IMR-90 (cell line): ENCODE data around the gene GABRB3. TPM values are rescaled to one million over a fixed set of nuclear protein-coding genes. Genes with fewer than 3 reads are reported as not detected.

Experiments
- ATAC-seq: fragments of 200-7000 bp; cut with Tn5 transposase; 2 replicates; pipeline ENCODE4 v1.9.1; 2020; ENCODE audit warnings: low read depth, mild to moderate bottlenecking, moderate library complexity
- BruUV-seq: library from RNA; stranded (reverse); fragments of 400-500 nt; replicated peaks from 2 replicates; lab custom pipeline; 2021; lab: Mats Ljungman, UMichigan
- CTCF ChIA-PET: fragments of 300-600 bp; formaldehyde crosslinking; extraction: SDS; loops from one replicate; lab custom pipeline; 2021; ENCODE audit warnings: antibody characterized with exemption; lab: Yijun Ruan, JAX
- POLR2A ChIA-PET: fragments of 300-600 bp; sonication (Branson Sonifier 250); formaldehyde crosslinking; loops from one replicate; lab custom pipeline; 2022; ENCODE audit warnings: antibody characterized with exemption; ENCODE audit not compliant: unreplicated experiment; lab: Charles Lee
- DNase-seq: peaks from one replicate; pipeline ENCODE4 v3.0.0; 2013
- H2AFZ ChIP-seq: replicated peaks from 2 replicates; pipeline ENCODE3; 2013; ENCODE audit warnings: low read length, mild to moderate bottlenecking; ENCODE audit not compliant: poor library complexity
- H2AK5ac ChIP-seq: 2 replicates; pipeline ENCODE4 v1.6.1; 2013; ENCODE audit warnings: low read depth, low read length, inconsistent platforms
- H2AK9ac ChIP-seq: replicated peaks from 2 replicates; pipeline ENCODE3; 2013; ENCODE audit warnings: mild to moderate bottlenecking, low read depth, low read length, moderate library complexity; ENCODE audit not compliant: poor library complexity
- H2BK120ac ChIP-seq: 2 replicates; pipeline ENCODE4 v1.6.1; 2013; ENCODE audit warnings: low read depth, low read length, inconsistent platforms
- H2BK15ac ChIP-seq: 3 replicates; pipeline ENCODE4 v1.6.1; 2013; ENCODE audit warnings: low read depth, low read length, inconsistent platforms
- H2BK20ac ChIP-seq: 2 replicates; pipeline ENCODE4 v1.6.1; 2013; ENCODE audit warnings: low read depth, mild to moderate bottlenecking, inconsistent platforms, low read length, moderate library complexity
- H2BK5ac ChIP-seq: 2 replicates; pipeline ENCODE4 v1.6.1; 2013; ENCODE audit warnings: mild to moderate bottlenecking, low read depth, low read length, inconsistent platforms; ENCODE audit not compliant: poor library complexity, severe bottlenecking
- H3K14ac ChIP-seq: replicated peaks from 2 replicates; pipeline ENCODE4 v1.6.1; 2013; ENCODE audit warnings: low read depth, low read length, inconsistent platforms
- H3K18ac ChIP-seq: 2 replicates; pipeline ENCODE4 v1.6.1; 2013; ENCODE audit warnings: low read depth, low read length, control low read depth
- H3K23ac ChIP-seq: 2 replicates; pipeline ENCODE4 v1.6.1; 2013; ENCODE audit warnings: low read depth, low read length, inconsistent platforms
- H3K27ac ChIP-seq: 2 replicates; pipeline ENCODE4 v1.5.1; 2013; ENCODE audit warnings: mild to moderate bottlenecking, control low read depth, low read length; ENCODE audit not compliant: insufficient read depth
- H3K27me3 ChIP-seq: 2 replicates; pipeline ENCODE4 v1.6.1; 2013; ENCODE audit warnings: low read length; ENCODE audit not compliant: control insufficient read depth, insufficient read depth
- H3K36me3 ChIP-seq: 2 replicates; pipeline ENCODE4 v1.6.1; 2013; ENCODE audit warnings: low read length, mixed read lengths; ENCODE audit not compliant: control insufficient read depth, insufficient read depth
- H3K4ac ChIP-seq: 2 replicates; pipeline ENCODE4 v1.6.1; 2013; ENCODE audit warnings: low read depth, low read length, inconsistent platforms
- H3K4me1 ChIP-seq: 2 replicates; pipeline ENCODE4 v1.6.1; 2013; ENCODE audit warnings: low read length, mixed read lengths; ENCODE audit not compliant: control insufficient read depth, insufficient read depth
- H3K4me2 ChIP-seq: 2 replicates; pipeline ENCODE4 v1.6.1; 2013; ENCODE audit warnings: low read depth, mild to moderate bottlenecking, control low read depth, low read length, moderate library complexity
- H3K4me3 ChIP-seq: 2 replicates; pipeline ENCODE4 v1.5.1; 2013; ENCODE audit warnings: low read depth, mild to moderate bottlenecking, control low read depth, low read length, moderate library complexity; ENCODE audit not compliant: insufficient read depth
- H3K56ac ChIP-seq: 2 replicates; pipeline ENCODE4 v1.6.1; 2013; ENCODE audit warnings: low read length, inconsistent platforms; ENCODE audit not compliant: insufficient read depth; ENCODE audit errors: extremely low read depth
- H3K79me1 ChIP-seq, 2 experiments: 2 replicates each; pipeline ENCODE4 v1.6.1; 2013; ENCODE audit warnings: low read length in 2 of 2, inconsistent platforms in 1 of 2, low read depth in 1 of 2
- H3K9ac ChIP-seq: 2 replicates; pipeline ENCODE4 v1.6.1; 2013; ENCODE audit warnings: low read depth, low read length, control low read depth
- H3K9me1 ChIP-seq: 2 replicates; pipeline ENCODE4 v1.6.1; 2013; ENCODE audit warnings: low read length, inconsistent platforms; ENCODE audit not compliant: insufficient read depth
- H3K9me3 ChIP-seq: 2 replicates; pipeline ENCODE4 v1.6.1; 2013; ENCODE audit warnings: low read length; ENCODE audit not compliant: control insufficient read depth, insufficient read depth
- H4K20me1 ChIP-seq: 2 replicates; pipeline ENCODE4 v1.6.1; 2013; ENCODE audit warnings: low read length, inconsistent platforms; ENCODE audit not compliant: insufficient read depth
- H4K5ac ChIP-seq: 2 replicates; pipeline ENCODE4 v1.6.1; 2013; ENCODE audit warnings: mild to moderate bottlenecking, low read depth, low read length, control low read depth
- H4K8ac ChIP-seq, 2 experiments: 2 replicates each; pipeline ENCODE4 v1.6.1; 2013; ENCODE audit warnings: low read depth in 2 of 2, low read length in 2 of 2, control low read depth in 1 of 2, inconsistent platforms in 1 of 2
- H4K91ac ChIP-seq: 2 replicates; pipeline ENCODE4 v1.6.1; 2013; ENCODE audit warnings: low read depth, low read length, inconsistent platforms; ENCODE audit not compliant: insufficient read depth
- BHLHE40 ChIP-seq: fragments of 150-350 bp; IDR thresholded peaks from 2 replicates; pipeline ENCODE4 v1.6.1; 2016; ENCODE audit warnings: mild to moderate bottlenecking, low read depth, low read length
- CEBPB ChIP-seq: IDR thresholded peaks from 2 replicates; pipeline ENCODE4 v1.6.1; 2012; ENCODE audit warnings: low read depth, low read length, improper control_type of control experiment
- CHD1 ChIP-seq: IDR thresholded peaks from 2 replicates; pipeline ENCODE4 v1.6.1; 2012; ENCODE audit warnings: low read depth, low read length, improper control_type of control experiment
- FOS ChIP-seq: fragments of 150-350 bp; IDR thresholded peaks from 2 replicates; pipeline ENCODE4 v1.6.1; 2016; ENCODE audit warnings: low read depth, low read length
- MAFK ChIP-seq: IDR thresholded peaks from 2 replicates; pipeline ENCODE4 v1.6.1; 2012; ENCODE audit warnings: low read depth, low read length, improper control_type of control experiment
- MAZ ChIP-seq: IDR thresholded peaks from 2 replicates; pipeline ENCODE4 v1.6.1; 2012; ENCODE audit warnings: low read depth, mild to moderate bottlenecking, low read length, improper control_type of control experiment, moderate library complexity, borderline replicate concordance
- MXI1 ChIP-seq: IDR thresholded peaks from 2 replicates; pipeline ENCODE4 v1.6.1; 2012; ENCODE audit warnings: low read depth, mild to moderate bottlenecking, low read length, moderate library complexity, borderline replicate concordance
- NFE2L2 ChIP-seq: fragments of 150-350 bp; IDR thresholded peaks from 2 replicates; pipeline ENCODE4 v1.6.1; 2016; ENCODE audit warnings: low read depth, mild to moderate bottlenecking, low read length
- POLR2A ChIP-seq: IDR thresholded peaks from 2 replicates; pipeline ENCODE4 v1.6.1; 2012; ENCODE audit warnings: mild to moderate bottlenecking, low read depth, low read length
- RAD21 ChIP-seq: IDR thresholded peaks from 2 replicates; pipeline ENCODE4 v1.6.1; 2012; ENCODE audit warnings: low read length, improper control_type of control experiment
- RCOR1 ChIP-seq: IDR thresholded peaks from 2 replicates; pipeline ENCODE4 v1.6.1; 2012; ENCODE audit warnings: mild to moderate bottlenecking, low read length, improper control_type of control experiment; ENCODE audit not compliant: insufficient replicate concordance
- RFX5 ChIP-seq: IDR thresholded peaks from 2 replicates; pipeline ENCODE4 v1.8.0; 2012; ENCODE audit warnings: low read depth, mild to moderate bottlenecking, low read length, moderate library complexity
- SMC3 ChIP-seq: fragments of 150-350 bp; IDR thresholded peaks from 2 replicates; pipeline ENCODE4 v1.6.1; 2016; ENCODE audit warnings: low read depth, mild to moderate bottlenecking, antibody characterized with exemption, low read length, moderate library complexity
- WGBS, 2 experiments: methylation state at CpG; one replicate each; pipeline versions ENCODE4 v1.1.5 to v1.1.7; 2013; ENCODE audit warnings: missing lambda C conversion rate in 2 of 2; ENCODE audit not compliant: insufficient read length in 1 of 2; ENCODE audit errors: extremely low coverage in 2 of 2; 5-methylcytosine and 5-hydroxymethylcytosine counted together
- dilution Hi-C: fragments of 300-500 bp; cut with HindIII; formaldehyde crosslinking; loops from one replicate; pipeline ENCODE4 v1.14.3; 2018; ENCODE audit warnings: low sequenced_read_pairs; ENCODE audit not compliant: unreplicated experiment
- in situ Hi-C: fragments of 300-500 bp; cut with MboI; formaldehyde crosslinking; loops from 3 replicates; pipeline ENCODE4 v1.14.3; 2019; ENCODE audit warnings: low sequenced_read_pairs, inconsistent platforms, mixed read lengths
- intact Hi-C: fragments of 100-400 bp; cut with micrococcal nuclease; formaldehyde crosslinking; loops from 2 replicates; pipeline ENCODE4 v1.10.0; 2022
- polyA plus RNA-seq, 3 experiments: library from polyadenylated mRNA; depleted of rRNA; stranded (reverse); fragments of >200 nt; gene quantifications; 2 replicates each; pipeline ENCODE4 v1.2.3, GENCODE V29; 2012; ENCODE audit warnings: low replicate concordance in 1 of 3
- total RNA-seq: library from RNA; depleted of rRNA; stranded (reverse); fragments of >200 nt; gene quantifications from 2 replicates; pipeline ENCODE4 v1.2.3, GENCODE V29; 2012
- TF ChIP-seq, protein P1 (sequence below): fragments of 150-350 bp; IDR thresholded peaks from 2 replicates; pipeline ENCODE4 v1.6.1; 2017; ENCODE audit warnings: mild to moderate bottlenecking, antibody characterized with exemption, low read length, low read depth
- TF ChIP-seq, protein P2 (sequence below): conservative IDR thresholded peaks from 2 replicates; pipeline ENCODE4 v1.5.1; 2012; ENCODE audit warnings: mild to moderate bottlenecking, low read depth, low read length, improper control_type of control experiment
- TF ChIP-seq, protein P3 (sequence below): fragments of 150-350 bp; IDR thresholded peaks from 2 replicates; pipeline ENCODE4 v1.6.1; 2016; ENCODE audit warnings: low read depth, mild to moderate bottlenecking, low read length, moderate library complexity, borderline replicate concordance

The GABRB3 gene
- total and polyA plus RNA-seq, 2 of the 4 experiments (the other 2 are of a cell fraction), result 0.36 to 0.54 TPM

DNA sequence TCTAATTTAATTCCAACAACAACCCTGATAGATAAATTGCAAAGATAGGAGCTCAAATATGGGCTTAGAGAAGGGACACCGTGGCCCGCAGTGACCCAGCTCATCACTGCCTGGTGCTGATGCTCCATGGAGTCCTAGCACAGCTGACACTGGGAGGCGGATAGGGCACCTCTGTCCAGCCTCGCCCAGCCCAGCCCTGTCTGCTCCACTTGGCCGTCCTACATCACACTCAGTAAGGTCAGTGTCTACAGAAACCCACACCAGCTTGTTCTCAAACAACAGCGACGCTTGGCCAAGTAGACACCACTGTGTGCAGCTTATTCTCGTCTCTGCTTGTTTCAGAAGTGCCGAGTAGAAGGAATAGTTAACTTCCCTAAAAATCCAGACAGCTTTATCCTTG is 33.9 kb downstream of the GABRB3 start:
- Histone ChIP-seq H4K20me1 (no peaks in the 10 kb centered on the region), H2AK9ac (no peak overlapping the region), H3K36me3 (no peaks in the 10 kb centered on the region), H4K91ac (no peak overlapping the region), H3K9me3 (peaks cover 24% of the 10 kb centered on the region), H2BK120ac (no peak overlapping the region), H3K27me3 (no peaks in the 10 kb centered on the region), H2BK5ac (no peak overlapping the region), H3K4ac (no peak overlapping the region), H3K4me1 (no peaks in the 10 kb centered on the region), H3K9ac (no peak overlapping the region), H3K14ac (no peak overlapping the region), H2AFZ (no peak overlapping the region), H3K4me3 (no peak overlapping the region), H3K27ac (no peak overlapping the region), H2BK15ac (no peak overlapping the region), H2BK20ac (no peak overlapping the region), H3K23ac (no peak overlapping the region), H2AK5ac (no peak overlapping the region), H4K8ac (no peak overlapping the region), H3K4me2 (no peak overlapping the region), H3K18ac (no peak overlapping the region), H3K79me1 (no peaks in the 10 kb centered on the region), H4K5ac (no peak overlapping the region), H3K9me1 (no peaks in the 10 kb centered on the region), H3K56ac (no peak overlapping the region)
- no peak for DNase-seq
- ChIA-PET CTCF (no interaction called here), POLR2A (no interaction called here)
- no TSS peak for BruUV-seq
- in situ Hi-C loops, result no loop called here
- dilution Hi-C loops, result no loop called here
- TF ChIP-seq MAZ (no peak), CEBPB (no peak), RAD21 (no peak), SMC3 (no peak), BHLHE40 (no peak), MXI1 (no peak), RCOR1 (no peak), RFX5 (no peak), FOS (no peak), NFE2L2 (no peak), POLR2A (no peak), MAFK (no peak), CHD1 (no peak)
- TF ChIP-seq, protein P1, sequence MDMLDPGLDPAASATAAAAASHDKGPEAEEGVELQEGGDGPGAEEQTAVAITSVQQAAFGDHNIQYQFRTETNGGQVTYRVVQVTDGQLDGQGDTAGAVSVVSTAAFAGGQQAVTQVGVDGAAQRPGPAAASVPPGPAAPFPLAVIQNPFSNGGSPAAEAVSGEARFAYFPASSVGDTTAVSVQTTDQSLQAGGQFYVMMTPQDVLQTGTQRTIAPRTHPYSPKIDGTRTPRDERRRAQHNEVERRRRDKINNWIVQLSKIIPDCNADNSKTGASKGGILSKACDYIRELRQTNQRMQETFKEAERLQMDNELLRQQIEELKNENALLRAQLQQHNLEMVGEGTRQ, result no peak
- TF ChIP-seq, protein P2, sequence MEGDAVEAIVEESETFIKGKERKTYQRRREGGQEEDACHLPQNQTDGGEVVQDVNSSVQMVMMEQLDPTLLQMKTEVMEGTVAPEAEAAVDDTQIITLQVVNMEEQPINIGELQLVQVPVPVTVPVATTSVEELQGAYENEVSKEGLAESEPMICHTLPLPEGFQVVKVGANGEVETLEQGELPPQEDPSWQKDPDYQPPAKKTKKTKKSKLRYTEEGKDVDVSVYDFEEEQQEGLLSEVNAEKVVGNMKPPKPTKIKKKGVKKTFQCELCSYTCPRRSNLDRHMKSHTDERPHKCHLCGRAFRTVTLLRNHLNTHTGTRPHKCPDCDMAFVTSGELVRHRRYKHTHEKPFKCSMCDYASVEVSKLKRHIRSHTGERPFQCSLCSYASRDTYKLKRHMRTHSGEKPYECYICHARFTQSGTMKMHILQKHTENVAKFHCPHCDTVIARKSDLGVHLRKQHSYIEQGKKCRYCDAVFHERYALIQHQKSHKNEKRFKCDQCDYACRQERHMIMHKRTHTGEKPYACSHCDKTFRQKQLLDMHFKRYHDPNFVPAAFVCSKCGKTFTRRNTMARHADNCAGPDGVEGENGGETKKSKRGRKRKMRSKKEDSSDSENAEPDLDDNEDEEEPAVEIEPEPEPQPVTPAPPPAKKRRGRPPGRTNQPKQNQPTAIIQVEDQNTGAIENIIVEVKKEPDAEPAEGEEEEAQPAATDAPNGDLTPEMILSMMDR, result no peak
- TF ChIP-seq, protein P3, sequence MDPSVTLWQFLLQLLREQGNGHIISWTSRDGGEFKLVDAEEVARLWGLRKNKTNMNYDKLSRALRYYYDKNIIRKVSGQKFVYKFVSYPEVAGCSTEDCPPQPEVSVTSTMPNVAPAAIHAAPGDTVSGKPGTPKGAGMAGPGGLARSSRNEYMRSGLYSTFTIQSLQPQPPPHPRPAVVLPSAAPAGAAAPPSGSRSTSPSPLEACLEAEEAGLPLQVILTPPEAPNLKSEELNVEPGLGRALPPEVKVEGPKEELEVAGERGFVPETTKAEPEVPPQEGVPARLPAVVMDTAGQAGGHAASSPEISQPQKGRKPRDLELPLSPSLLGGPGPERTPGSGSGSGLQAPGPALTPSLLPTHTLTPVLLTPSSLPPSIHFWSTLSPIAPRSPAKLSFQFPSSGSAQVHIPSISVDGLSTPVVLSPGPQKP, result no peak
- 80% methylated on average over 1 of the region's 9 CpGs; no CpG with 5 or more reads in 1 of the 2 experiments for WGBS, 2 experiments
- intact Hi-C loops, result no loop called here
- ATAC-seq, result no peak
